Left lung (tissue), 10 donors: Measurements from ENCODE around the gene SNTG2. TPM values are rescaled to one million over a fixed set of nuclear protein-coding genes. Genes with fewer than 3 reads are reported as not detected.

Source experiments
- ATAC-seq: fragments of 200-7000 bp; cut with Tn5 transposase; one replicate; pipeline ENCODE4 v1.9.1; 2020; ENCODE audit warnings: moderate library complexity
- DNase-seq, 4 donors: peaks; one replicate each; pipeline ENCODE4 v3.0.0-alpha.2; 2013 to 2020
- H3K27ac ChIP-seq, 2 donors: fragments of 200-600 bp; sonication (generic) in 1 of 2; one replicate each; pipeline versions ENCODE4 v1.5.0 to v1.8.0; 2020 to 2021
- H3K27me3 ChIP-seq, 2 donors: fragments of 200-600 bp; sonication (generic) in 1 of 2; one replicate each; pipeline versions ENCODE4 v1.5.0 to v1.8.0; 2020 to 2021
- H3K36me3 ChIP-seq, 2 donors: fragments of 200-600 bp; sonication (generic) in 1 of 2; one replicate each; pipeline versions ENCODE4 v1.5.0 to v1.8.0; 2020 to 2021
- H3K4me1 ChIP-seq, 2 donors: fragments of 200-600 bp; one replicate each; pipeline ENCODE4 v1.8.0; 2021
- H3K4me3 ChIP-seq, 2 donors: fragments of 200-600 bp; sonication (generic) in 1 of 2; one replicate each; pipeline versions ENCODE4 v1.5.0 to v1.8.0; 2020 to 2021; ENCODE audit warnings: mild to moderate bottlenecking in 1 of 2
- H3K9me3 ChIP-seq, 2 donors: fragments of 200-600 bp; sonication (generic) in 1 of 2; one replicate each; pipeline versions ENCODE4 v1.5.0 to v1.8.0; 2020 to 2021
- intact Hi-C, 2 donors: fragments of 100-400 bp; cut with DNase I; formaldehyde crosslinking; loops; one replicate each; pipeline versions ENCODE4 v1.11.2 to v1.14.2; 2022
- polyA plus RNA-seq, 6 donors: library from polyadenylated mRNA; unstranded; fragments of 120-200 nt; gene quantifications; one replicate each; pipeline ENCODE4 v1.2.1, GENCODE V29; 2013; ENCODE audit not compliant: insufficient read length in 6 of 6
- total RNA-seq, 2 donors: library from RNA; stranded (reverse); fragmentation: NEBNext Ultra II Directional; extraction: Animal tissue kit (Norgen Biotek cat#: 25700); gene quantifications; one replicate each; pipeline ENCODE4 v1.2.1, GENCODE V29; 2021
- TF ChIP-seq, protein P1 (sequence below), 2 donors: fragments of 200-600 bp; sonication (generic) in 1 of 2; IDR thresholded peaks; one replicate each; pipeline versions ENCODE4 v1.5.0 to v1.8.0; 2021; ENCODE audit warnings: antibody characterized with exemption in 2 of 2
- donor health status: DM: no; HTN: yes; CAD: no.
- donor health status: DM: no; HTN: no; CAD: no.

Gene SNTG2
- total and polyA plus RNA-seq, 8 donors: 0.24 to 3.2 (median 0.64) TPM

DNA sequence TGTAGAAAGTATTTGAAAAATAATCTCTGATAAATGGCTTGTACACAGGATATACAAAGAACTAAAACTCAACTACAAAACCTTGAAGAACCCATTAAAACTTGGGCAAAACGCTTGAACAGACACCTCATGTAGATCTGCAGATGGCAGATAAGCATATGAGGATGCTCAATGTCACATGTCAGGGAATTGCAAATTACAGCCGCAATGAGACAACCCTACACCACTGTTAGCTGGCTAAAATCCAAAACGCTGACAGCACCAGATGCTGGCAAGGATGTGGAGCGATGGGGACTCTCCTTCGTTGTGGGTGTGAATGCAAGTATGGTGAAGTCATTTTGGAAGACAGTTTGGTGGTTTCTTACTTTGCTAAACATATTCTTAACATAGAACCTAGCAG is 53.7 kb downstream of the SNTG2 start:
- ATAC-seq: no peak
- TF ChIP-seq, protein P1, sequence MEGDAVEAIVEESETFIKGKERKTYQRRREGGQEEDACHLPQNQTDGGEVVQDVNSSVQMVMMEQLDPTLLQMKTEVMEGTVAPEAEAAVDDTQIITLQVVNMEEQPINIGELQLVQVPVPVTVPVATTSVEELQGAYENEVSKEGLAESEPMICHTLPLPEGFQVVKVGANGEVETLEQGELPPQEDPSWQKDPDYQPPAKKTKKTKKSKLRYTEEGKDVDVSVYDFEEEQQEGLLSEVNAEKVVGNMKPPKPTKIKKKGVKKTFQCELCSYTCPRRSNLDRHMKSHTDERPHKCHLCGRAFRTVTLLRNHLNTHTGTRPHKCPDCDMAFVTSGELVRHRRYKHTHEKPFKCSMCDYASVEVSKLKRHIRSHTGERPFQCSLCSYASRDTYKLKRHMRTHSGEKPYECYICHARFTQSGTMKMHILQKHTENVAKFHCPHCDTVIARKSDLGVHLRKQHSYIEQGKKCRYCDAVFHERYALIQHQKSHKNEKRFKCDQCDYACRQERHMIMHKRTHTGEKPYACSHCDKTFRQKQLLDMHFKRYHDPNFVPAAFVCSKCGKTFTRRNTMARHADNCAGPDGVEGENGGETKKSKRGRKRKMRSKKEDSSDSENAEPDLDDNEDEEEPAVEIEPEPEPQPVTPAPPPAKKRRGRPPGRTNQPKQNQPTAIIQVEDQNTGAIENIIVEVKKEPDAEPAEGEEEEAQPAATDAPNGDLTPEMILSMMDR (IDR thresholded peaks at IDR 0.05): no peak
- no peak for DNase-seq
- no peaks in the 10 kb centered on the region for H3K4me1 ChIP-seq
- no peak overlapping the region for H3K27ac ChIP-seq
- no peak overlapping the region for H3K4me3 ChIP-seq
- no peaks in the 10 kb centered on the region for H3K27me3 ChIP-seq
- H3K36me3 ChIP-seq: no peaks in the 10 kb centered on the region
- H3K9me3 ChIP-seq: no peaks in the 10 kb centered on the region
- intact Hi-C loops: no loop called here

DNA sequence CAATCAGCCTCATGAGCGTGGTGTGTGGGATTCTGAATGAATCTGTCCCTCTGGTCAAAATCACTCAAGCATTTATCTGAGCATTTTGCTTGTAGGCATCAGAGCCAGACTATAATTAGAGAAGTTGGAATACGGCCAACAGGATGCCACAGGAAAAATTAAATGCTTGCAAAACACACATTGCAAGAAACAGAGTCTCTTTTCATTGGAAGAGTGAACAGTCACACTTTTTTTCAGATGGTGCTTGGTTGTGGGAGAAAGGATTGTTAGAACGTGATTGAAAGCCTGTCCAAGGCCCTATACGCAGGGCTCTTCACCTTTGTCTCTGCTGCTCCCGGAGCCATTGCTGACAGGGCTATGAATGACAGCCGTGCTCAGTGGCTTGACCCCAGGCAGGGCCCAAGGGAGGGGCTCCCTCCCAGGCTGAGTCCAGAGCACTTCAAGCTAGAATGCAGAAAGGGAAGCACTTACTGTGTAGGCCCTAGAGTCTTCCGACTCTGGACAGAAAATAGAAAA is 59.8 kb downstream of the SNTG2 start:
- Histone ChIP-seq H3K9me3 (no peaks in the 10 kb centered on the region), H3K27me3 (peaks cover 0 to 5% of the 10 kb centered on the region in 2 donors), H3K27ac (no peak overlapping the region), H3K4me3 (no peak overlapping the region), H3K36me3 (no peaks in the 10 kb centered on the region), H3K4me1 (no peaks in the 10 kb centered on the region)
- no peak for ATAC-seq
- peak in 1 of 4 donors; percentile 5 for DNase-seq
- TF ChIP-seq, protein P1 (IDR thresholded peaks at IDR 0.05): no peak
- intact Hi-C loops: no loop called here

DNA sequence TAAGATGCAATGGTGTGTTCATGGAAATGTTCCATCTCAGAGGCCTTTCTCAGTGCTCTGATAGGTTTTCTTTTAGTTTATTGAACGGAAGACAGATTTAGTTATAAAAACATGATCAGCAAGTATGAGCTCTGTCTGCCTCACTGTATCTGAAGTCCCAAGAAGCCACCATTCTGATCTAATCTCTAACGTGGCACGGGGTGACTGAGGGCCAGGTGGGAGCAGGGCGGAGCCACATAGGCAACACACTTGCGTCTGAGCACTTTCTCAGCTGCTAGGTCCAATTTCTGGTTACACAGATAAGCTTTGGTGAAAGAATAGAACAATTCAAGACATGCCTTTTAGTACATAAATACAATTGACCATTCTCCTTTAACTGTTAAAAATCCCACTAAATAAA is 60.4 kb downstream of the SNTG2 start:
- H3K27me3 ChIP-seq: peaks cover 0 to 5% of the 10 kb centered on the region in 2 donors
- no peak overlapping the region for H3K27ac ChIP-seq
- TF ChIP-seq, protein P1 (IDR thresholded peaks at IDR 0.05): no peak
- H3K4me1 ChIP-seq: no peaks in the 10 kb centered on the region
- intact Hi-C loops: no loop called here
- DNase-seq (no peak), ATAC-seq (no peak)
- H3K9me3 ChIP-seq: no peaks in the 10 kb centered on the region
- H3K4me3 ChIP-seq: no peak overlapping the region
- H3K36me3 ChIP-seq: no peaks in the 10 kb centered on the region

DNA sequence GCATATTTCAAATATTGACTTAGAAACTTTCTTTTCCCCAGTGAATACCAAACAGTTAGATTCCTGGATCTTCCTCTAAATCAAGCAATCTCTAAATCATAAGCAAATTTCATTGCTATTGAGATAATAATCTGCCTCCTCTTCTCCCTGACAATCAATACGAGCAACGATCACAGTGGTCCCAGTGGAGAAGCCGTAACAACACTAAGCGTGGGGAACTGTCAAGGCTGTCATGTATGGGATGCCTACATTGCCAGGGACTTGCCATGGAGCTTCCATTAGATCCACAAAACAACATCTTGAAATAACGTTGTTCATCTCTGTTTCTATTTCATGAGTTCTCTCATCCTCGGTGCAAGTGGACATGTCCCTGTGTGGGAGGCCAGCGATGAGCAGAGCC is 61.3 kb downstream of the SNTG2 start:
- no peak for ATAC-seq
- intact Hi-C loops: no loop called here
- Histone ChIP-seq H3K36me3 (no peaks in the 10 kb centered on the region), H3K4me3 (no peak overlapping the region), H3K27me3 (peaks cover 0 to 5% of the 10 kb centered on the region in 2 donors), H3K27ac (no peak overlapping the region), H3K4me1 (no peaks in the 10 kb centered on the region), H3K9me3 (no peaks in the 10 kb centered on the region)
- TF ChIP-seq, protein P1 (IDR thresholded peaks at IDR 0.05): no peak
- DNase-seq: no peak

DNA sequence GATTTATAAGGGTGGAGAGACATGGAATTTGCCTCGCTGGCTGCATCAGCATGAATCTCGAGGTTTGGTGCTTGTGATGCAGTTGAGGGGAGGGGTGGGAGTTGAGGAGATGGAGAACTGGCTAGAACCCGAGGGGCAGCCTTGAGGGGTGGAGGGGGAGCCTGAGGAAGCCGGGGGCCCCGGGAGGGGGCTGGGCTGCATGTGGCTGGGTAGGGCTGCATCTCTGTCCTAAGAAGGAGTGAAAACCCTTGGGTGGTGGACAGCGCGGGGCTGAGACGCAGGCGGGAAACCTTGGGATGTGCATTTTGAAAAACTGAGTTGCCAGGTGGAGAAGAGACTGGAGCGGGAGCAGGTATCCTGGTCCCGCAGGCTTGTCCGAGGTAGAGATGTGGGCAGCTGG is 64.2 kb downstream of the SNTG2 start:
- Histone ChIP-seq H3K27ac (no peak overlapping the region), H3K4me1 (no peaks in the 10 kb centered on the region), H3K4me3 (no peak overlapping the region), H3K36me3 (no peaks in the 10 kb centered on the region), H3K9me3 (no peaks in the 10 kb centered on the region), H3K27me3 (peaks cover 0 to 5% of the 10 kb centered on the region in 2 donors)
- TF ChIP-seq, protein P1 (IDR thresholded peaks at IDR 0.05): no peak
- intact Hi-C loops: no loop called here
- DNase-seq (peak in 1 of 4 donors; percentile 56), ATAC-seq (no peak)
